PC-9 (cell line): ENCODE results near the gene CDC42.

Experiments used
- EZH2 ChIP-seq: fragments of 200-600 bp; sonication (generic); IDR thresholded peaks from 2 replicates; pipeline ENCODE4 v1.8.0; 2017; ENCODE audit warnings: antibody characterized with exemption, low read depth
- TF ChIP-seq, protein P1 (sequence below): fragments of 200-600 bp; sonication (generic); conservative IDR thresholded peaks from 2 replicates; pipeline ENCODE4 v1.6.1; 2017; ENCODE audit warnings: mixed run types, antibody characterized with exemption, mild to moderate bottlenecking, moderate library complexity

GRCh38 chr1:22056043-22056442 lies 3.5 kb downstream of the CDC42 start:
- TF ChIP-seq, protein P1, sequence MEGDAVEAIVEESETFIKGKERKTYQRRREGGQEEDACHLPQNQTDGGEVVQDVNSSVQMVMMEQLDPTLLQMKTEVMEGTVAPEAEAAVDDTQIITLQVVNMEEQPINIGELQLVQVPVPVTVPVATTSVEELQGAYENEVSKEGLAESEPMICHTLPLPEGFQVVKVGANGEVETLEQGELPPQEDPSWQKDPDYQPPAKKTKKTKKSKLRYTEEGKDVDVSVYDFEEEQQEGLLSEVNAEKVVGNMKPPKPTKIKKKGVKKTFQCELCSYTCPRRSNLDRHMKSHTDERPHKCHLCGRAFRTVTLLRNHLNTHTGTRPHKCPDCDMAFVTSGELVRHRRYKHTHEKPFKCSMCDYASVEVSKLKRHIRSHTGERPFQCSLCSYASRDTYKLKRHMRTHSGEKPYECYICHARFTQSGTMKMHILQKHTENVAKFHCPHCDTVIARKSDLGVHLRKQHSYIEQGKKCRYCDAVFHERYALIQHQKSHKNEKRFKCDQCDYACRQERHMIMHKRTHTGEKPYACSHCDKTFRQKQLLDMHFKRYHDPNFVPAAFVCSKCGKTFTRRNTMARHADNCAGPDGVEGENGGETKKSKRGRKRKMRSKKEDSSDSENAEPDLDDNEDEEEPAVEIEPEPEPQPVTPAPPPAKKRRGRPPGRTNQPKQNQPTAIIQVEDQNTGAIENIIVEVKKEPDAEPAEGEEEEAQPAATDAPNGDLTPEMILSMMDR: no peak
- no peak for TF ChIP-seq EZH2
